ENCODE results near the gene TMCO1.
"Not testable (repeated sequence)": the region's sequence is repeated elsewhere in the genome, so short reads cannot be mapped to it uniquely, and the experiment has no call there.

TMCO1 gene, protein sequence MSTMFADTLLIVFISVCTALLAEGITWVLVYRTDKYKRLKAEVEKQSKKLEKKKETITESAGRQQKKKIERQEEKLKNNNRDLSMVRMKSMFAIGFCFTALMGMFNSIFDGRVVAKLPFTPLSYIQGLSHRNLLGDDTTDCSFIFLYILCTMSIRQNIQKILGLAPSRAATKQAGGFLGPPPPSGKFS

DNA sequence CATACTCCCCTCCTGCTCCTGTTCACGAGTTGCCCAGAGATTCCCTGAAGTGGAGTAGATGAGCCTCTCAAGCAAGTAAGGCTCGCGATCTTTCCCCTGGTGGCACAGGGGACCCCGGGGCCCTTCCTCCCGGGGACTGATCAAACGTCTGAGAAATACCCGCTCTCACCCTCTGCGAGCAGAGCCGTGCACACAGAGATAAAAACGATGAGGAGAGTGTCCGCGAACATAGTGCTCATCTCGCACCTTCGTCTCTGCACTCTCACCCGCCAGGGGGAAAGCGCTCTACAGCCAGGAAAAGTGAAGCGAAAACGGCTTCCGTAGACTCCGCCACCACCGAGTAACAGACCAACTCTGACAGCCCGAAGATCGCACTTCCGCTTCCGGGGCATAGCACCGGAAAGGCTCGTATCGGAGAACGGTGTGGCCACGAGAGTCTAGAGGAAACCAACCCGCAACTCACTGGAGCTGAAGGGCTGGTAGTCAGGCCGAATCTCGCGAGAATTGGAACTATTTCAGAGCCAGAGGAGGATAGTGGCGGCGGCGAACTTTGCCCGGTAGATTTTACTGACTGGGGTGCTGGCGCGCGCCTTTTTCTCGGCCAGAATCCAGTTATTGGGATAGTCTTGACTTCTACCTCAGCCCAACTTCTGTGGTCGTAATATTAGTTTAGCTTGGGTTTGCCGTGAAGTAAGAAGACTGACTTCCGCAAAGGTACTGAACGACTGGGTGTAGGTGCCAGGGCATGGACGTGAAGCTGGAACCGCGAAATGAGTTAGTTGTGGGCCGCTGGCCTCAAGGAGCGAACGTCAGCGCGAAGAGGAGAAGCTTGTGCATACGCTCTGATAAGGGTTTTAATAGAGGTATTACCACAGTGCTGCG lies at the start of gene TMCO1:
TMCO1 (minus strand) TSS at position 356 of the 882 bp plus-strand sequence; CDS start at position 239, 117 bp downstream.
- DNase-seq (ENCODE audit: low spot score): peak; percentile 99

DNA sequence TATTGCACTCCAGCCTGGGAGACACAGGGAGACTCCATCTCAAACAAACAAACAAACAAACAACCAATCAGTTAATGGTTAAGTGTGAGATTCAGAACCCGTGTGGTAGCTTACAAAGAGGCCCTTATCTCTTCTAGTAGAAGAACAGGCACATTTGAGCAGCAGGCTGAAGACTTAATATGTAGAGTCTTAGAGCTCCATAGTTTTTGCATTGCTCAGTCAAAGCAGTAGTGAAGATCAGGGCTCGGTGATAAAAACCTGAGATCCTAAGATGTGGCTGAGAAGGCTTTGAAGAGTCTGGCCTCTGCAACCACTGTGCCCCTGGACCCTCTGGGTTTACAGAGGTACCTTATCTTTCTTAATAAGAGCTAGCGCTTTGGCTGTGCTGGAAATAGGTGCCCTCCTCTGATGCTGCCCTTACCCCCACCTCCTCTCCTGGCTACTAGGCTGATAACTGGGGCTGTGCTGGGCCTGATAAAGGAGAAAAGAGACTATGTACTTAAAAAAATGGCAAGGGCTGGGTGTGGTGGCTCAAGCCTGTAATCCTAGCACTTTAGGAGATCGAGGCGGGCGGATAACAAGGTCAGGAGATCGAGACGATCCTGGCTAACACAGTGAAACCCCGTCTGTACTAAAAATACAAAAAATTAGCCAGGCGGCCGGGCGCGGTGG lies 48.3 kb upstream of the TMCO1 start:
- no peak for DNase-seq (ENCODE audit: low spot score)

DNA sequence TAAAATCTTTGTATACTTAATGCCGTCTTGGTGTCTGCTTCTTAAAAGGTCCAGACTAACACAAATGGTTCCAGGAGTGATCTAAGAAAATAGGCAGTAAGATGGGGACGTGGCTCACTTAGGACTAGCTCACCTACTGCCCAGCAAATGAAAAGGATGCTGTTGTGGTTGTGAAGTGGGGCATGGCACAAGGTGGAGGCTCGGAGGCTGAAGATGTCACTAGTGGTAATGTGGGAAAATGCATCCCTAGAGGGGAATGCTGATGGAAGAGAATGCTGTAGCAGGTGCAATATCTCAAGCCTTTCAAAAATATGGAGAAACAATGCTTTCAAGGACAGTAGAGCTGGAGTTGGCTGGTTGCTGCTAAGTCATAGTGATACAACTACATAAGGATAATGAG lies 47.5 kb upstream of the TMCO1 start:
- no peak for DNase-seq (ENCODE audit: low spot score)

DNA sequence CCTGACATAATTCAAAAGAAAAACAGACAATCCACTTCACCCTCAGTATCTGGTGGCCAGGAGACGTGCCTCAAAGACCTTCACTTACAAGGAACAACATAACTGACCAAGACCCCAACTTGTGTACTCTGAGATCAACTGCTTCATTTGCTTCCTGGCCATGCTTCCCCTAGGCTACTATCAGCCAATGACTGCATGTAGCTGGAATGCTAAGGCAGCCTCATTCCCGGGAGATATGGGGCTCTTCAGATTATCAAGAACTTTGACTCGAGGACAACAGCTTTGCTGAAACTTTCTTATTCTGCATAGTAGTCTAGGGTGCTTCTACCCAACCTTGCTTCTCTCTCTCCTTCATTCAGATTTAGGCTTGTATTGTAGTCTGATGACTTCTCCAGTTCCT lies 47.1 kb upstream of the TMCO1 start:
- peak; percentile 35 for DNase-seq (ENCODE audit: low spot score)

DNA sequence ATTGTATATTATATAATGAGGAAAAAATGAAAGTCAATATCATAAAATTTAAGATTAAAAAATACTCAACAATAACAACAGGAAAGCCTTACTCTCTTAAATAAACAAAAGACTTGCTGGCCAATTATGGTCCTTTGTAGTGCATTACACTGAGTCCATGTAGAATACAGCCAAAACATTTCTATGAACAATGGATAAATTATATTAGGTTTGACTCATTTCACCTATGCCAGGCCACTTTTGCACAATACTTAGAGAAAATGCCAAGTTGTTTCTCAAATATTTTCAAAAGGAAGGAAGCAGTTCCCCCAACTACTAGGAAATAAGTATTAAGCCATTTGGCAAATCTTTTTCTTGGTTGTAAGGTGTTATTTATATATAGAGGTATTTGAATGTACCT lies 38.9 kb upstream of the TMCO1 start:
- DNase-seq (ENCODE audit: low spot score): no peak

DNA sequence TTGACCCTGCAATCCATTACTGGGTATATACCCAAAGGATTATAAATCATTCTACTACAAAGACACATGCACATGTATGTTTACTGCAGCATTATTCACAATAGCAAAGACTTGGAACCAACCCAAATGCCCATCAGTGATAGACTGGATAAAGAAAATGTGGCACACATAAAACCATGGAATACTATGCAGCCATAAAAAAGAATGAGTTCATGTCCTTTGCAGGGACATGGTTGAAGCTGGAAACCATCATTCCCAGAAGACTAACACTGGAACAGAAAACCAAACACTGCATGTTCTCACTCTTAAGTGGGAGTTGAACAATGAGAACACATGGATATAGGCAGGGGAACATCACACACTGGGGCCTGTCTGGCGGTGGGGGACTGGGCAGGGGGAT lies 35.8 kb upstream of the TMCO1 start:
- not testable (repeated sequence) for DNase-seq (ENCODE audit: low spot score)

DNA sequence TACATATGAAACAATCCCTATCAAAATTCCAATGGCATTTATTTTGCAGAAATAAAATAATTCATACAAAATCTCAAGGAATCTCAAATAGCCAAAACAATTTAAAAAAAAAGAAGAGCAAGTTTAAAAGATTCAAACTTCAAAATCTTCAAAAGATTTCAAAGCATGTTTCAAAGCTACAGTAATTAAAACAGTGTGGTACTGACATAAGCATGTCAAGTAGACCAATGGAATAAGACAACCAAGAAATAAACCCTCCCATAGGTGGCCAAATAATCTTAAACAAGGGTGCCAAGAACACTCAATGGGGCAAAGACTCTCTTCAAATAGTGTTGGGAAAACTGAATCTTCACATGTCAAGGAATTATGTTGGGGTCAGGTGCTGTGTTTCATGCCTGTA lies 30.7 kb upstream of the TMCO1 start:
- no peak for DNase-seq (ENCODE audit: low spot score)

DNA sequence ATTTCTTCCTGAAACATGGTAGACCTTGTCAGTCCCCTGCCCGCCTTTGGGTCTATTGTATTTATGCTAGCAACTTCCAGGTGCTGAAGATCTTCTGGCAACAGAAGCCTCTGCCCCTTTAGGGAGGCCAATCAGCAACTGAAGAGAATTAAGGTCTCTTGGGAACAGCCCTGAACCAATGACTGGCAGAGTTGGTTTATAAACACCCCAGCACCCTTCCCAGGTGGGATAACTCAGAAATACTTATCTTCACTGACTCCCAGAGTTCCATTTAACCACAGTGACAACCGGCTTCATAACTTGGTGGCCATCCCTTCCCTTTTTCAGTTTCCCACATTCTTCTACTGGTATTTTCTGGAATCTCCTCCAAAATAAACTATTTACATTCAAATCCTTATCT lies 27.2 kb upstream of the TMCO1 start:
- no peak for DNase-seq (ENCODE audit: low spot score)

DNA sequence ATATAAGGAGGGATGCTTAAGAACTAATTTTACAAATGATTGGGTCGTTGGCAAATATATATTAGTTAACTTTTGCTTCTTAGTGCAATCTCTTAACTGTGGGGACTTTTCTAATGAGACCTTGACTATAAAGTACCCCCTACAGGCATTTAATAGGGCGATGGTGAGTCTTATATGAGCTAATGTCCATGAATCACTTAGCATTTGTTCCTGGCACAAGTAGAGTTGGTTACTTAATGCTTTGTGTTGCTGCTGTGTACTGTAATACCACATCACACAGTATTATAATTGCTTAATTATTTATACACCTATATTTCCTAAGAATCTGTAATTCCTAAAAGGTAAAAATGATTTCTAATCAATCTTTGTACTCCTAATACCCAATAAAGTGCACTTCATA lies 25.3 kb upstream of the TMCO1 start:
- DNase-seq (ENCODE audit: low spot score): no peak

DNA sequence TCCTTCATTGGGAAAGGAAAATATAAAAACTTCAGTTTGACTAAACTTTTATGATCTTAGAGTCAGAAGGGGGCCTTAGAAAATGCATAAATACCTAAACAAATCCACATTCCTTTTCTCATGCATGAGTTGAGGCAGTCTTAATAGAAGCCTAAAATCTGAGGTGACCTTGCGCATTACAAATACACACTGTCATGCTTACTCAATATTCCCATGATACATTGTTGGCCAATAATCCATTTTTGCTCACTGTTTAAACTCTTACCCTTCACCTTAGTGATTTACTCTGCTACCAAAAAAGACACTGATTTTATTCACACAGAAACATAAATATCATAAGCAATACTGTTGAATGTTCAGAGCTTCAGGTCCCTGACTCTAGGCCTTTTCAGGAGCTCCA lies 19.1 kb upstream of the TMCO1 start:
- no peak for DNase-seq (ENCODE audit: low spot score)

DNA sequence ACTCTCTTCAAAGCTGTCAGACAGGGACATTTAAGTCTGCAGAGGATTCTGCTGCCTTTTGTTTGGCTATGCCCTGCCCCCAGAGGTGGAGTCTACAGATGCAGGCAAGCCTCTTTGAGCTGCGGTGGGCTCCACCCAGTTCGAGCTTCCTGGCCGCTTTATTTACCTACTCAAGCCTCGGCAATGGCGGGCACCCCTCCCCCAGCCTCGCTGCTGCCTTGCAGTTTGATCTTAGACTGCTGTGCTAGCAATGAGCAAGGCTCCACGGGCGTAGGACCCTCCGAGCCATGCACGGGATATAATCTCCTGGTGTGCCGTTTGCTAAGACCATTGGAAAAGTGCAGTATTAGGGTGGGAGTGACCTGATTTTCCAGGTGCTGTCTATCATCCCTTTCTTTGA lies 14.9 kb upstream of the TMCO1 start:
- not testable (repeated sequence) for DNase-seq (ENCODE audit: low spot score)

DNA sequence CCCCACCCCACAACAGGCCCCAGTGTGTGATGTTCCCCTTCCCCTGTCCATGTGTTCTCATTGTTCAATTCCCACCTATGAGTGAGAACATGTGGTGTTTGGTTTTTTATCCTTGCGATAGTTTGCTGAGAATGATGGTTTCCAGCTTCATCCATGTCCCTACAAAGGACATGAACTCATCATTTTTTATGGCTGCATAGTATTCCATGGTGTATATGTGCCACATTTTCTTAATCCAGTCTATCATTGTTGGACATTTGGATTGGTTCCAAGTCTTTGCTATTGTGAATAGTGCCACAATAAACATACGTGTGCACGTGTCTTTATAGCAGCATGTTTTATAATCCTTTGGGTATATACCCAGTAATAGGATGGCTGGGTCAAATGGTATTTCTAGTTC lies 9.5 kb upstream of the TMCO1 start:
- not testable (repeated sequence) for DNase-seq (ENCODE audit: low spot score)

DNA sequence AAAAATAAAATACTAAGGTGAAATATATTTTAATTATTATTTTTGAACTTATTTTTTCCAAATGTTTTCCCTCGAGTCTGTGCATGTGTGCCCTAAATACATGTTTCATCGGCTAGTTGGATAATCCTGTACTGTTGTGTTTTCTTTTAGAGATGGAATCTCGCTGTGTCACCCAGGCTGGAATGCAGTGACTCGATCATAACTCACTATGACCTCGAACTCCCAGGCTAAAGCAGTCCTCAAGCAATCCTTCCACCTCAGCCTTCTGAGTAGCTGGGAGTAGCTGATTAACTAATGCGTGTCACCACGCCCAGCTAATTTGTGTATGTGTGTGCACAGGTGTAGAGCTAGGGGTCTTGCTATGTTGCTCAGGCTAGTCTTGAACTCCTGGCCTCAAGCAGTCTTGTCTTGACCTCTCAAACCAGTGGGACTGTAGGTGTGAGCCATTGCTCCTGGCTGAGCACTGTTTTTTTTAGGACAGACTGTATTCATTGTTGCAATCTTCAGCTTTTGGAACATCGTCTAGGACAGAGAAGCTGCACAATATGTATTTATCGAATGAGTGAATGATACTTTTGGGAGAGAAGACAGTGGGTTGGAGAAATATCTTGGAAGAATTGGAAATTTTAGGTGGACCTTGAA lies 4.8 kb upstream of the TMCO1 start:
- peak; percentile 56 for DNase-seq (ENCODE audit: low spot score)

DNA sequence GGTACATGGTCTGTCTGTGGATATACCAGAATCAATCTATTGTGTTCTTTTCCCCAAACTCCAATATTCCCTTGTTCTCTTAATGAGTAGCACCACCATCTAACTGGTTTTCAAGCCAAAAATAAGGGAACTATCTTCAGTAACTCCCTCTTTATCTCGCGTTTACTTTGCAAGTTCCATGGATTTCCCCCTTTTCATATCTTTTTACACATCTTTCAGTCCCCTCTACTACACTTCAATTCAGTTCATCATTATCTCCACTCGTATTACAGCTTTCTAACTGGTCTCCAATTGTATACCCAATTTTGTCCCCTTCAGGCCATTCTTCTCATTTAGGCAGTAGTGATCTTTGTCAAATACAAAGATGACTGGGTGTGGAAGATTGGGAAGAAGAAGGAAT lies 4.1 kb upstream of the TMCO1 start:
- no peak for DNase-seq (ENCODE audit: low spot score)

DNA sequence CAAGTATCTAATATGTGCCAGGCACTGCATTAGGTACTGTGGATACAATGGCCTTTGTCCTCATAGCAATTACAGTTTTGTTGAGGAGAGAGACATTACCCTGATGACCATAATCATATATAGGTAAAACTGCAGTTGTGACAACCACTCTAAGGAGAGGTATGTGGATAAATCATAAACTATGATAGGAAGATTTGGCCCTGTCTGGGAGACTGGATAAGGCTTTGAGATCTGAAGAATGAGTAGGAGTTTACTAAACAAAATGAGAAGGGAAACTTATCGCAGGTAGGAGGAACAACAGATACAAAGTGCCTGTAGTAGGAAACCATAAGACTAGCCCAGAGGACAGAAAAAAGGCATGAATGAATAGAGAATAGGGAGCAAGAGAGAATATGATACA lies 4.4 kb downstream of the TMCO1 start:
- no peak for DNase-seq (ENCODE audit: low spot score)

DNA sequence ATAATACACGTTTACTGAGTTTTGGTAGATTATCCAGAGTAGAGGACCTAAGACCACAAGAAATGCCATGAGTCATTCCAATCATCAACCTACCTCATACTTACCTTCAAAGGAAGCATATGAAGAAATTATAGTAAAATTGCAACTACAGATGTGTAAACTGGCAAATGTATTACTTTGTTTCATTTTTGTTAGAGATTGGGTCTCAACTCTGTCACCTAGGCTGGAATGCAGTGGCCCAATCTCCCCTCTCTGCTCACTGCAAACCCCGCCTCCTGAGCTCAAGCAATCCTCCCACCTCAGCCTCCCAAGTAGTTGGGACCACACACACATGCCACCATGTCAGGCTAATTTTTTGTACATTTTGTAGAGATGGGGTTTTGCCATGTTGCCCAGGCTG lies 5.2 kb downstream of the TMCO1 start:
- no peak for DNase-seq (ENCODE audit: low spot score)

DNA sequence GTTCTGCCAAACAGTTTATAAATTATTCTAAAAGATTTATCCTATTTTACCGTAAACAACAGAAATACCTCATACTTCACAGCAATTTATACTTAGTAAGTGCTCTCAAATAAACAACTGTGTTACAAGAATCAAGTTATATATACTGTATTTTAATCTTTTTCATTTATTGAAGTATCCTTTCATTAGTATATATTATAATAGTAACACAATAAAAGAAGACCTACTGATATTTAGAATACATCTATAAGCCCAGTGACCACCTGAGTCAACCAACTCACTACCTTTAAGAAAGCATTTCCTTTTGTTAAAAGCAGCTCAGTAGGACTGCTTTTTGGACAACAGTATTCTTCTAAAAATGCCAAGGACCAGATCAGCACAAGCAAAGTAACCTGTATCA lies 5.9 kb downstream of the TMCO1 start:
- no peak for DNase-seq (ENCODE audit: low spot score)

DNA sequence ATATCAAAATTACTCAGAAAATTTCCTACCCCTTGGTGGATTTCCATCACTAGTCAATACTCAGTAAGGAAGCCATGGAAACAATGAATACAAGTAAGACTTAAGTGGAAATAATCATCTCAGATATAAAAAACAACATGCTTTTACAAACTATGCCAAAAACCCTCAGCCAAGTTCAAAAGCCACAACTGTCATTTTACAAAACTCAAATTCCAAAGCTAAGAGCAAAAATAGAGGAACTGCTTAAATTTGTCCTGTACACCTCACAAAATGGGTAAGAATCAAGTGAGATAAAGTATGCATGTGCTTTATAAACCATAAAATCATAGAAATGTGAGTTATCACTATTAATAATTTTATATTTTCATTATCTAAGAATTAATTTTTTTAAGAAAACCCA lies 9.6 kb downstream of the TMCO1 start:
- no peak for DNase-seq (ENCODE audit: low spot score)

DNA sequence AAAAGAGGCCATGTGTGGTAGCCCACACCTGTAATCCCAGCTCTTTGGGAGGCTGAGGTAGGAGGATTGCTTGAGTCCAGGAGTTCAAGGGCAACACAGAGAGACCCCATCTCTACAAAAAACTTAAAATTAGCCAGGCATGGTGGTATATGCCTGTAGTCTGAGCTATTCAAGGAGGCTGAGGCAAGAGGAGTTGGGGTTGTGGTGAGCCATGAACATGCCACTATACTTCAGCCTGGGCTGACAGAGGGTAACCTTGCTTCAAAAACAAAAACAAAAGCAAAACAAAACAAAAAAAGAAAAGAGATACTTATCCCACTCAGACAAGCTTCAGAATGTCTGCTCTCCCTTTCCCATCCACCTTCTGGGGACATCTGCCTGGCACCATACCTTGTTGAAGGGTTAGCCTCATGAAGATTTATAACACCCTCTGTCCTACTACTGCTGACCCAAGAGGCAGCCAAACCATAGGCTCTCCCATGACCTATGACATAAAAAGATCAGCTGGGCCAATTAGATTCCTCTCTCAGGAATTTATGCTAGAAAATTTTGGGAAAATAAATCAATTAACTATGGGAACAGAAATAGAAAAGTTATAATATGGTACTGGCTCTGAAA lies 13.2 kb downstream of the TMCO1 start:
- DNase-seq (ENCODE audit: low spot score): no peak

DNA sequence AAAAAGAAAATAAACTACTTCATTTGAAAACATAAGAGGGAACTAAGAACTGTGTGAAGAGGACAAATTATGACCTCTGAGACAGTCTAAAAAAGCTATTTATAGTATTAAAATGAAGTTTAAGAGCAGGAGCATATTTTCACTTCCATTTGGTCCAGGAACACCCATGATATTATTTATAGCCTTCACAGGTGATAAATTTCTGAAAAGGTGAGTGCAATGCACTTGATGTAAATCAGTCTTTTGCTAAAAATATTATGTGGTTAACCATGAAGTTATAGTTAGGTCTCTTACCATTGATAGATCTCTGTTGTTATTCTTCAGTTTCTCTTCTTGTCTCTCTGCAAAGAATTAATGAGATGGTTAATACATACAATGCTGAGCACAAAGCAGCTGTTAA lies 14.7 kb downstream of the TMCO1 start:
- DNase-seq (ENCODE audit: low spot score): no peak

DNA sequence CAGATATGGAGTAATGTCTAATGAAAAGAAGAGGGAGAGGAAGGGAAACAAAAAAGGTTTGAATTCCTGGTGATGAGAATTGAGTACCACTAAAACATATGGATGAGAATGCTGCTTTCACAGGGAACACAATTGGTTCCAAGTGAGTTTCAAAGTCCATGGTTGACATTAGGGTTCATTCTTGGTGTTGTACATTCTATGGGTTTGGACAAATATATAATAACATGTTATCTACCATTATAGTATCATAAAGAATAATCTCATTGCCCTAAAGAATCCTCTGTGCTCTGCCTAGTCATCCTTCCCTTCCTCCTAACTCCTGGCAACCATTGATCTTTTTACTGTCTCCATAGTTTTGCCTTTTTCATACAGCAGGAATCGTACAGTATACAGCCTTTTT lies 20.1 kb downstream of the TMCO1 start:
- DNase-seq (ENCODE audit: low spot score): no peak
